Activated CD4-positive, alpha-beta T cell treated with anti-CD3 and anti-CD28 coated beads, Interleukin-2, amount 10 ng/mL, durations not matched to agents 7 days and 5 days (primary cell): Measurements from ENCODE around the gene BRSK1. TPM values are rescaled to one million over a fixed set of nuclear protein-coding genes. Genes with fewer than 3 reads are reported as not detected.

Experiments used
- CTCF ChIA-PET: fragments of 350-600 bp; sonication (Branson Sonifier 250); formaldehyde crosslinking; loops from one replicate; lab custom pipeline; 2021; ENCODE audit warnings: antibody characterized with exemption; lab: Charles Lee
- POLR2A ChIA-PET: fragments of 350-600 bp; sonication (Branson Sonifier 250); formaldehyde crosslinking; loops from one replicate; lab custom pipeline; 2021; ENCODE audit warnings: antibody characterized with exemption; lab: Charles Lee
- DNase-seq: peaks from one replicate; pipeline ENCODE4 v3.0.0-alpha.2; 2020
- H3K27ac Mint-ChIP-seq: one replicate; pipeline ENCODE4 v1.8.0; 2021; ENCODE audit warnings: mild to moderate bottlenecking, moderate library complexity, mixed read lengths
- H3K27me3 Mint-ChIP-seq: one replicate; pipeline ENCODE4 v1.8.0; 2021; ENCODE audit warnings: mixed read lengths
- H3K36me3 Mint-ChIP-seq: one replicate; pipeline ENCODE4 v1.8.0; 2021; ENCODE audit warnings: low read depth, mixed read lengths
- H3K4me1 Mint-ChIP-seq: one replicate; pipeline ENCODE4 v1.8.0; 2021; ENCODE audit warnings: mixed read lengths
- H3K4me3 Mint-ChIP-seq: one replicate; pipeline ENCODE4 v1.8.0; 2021; ENCODE audit warnings: mild to moderate bottlenecking, moderate library complexity, mixed read lengths
- H3K9me3 Mint-ChIP-seq: one replicate; pipeline ENCODE4 v1.8.0; 2021; ENCODE audit warnings: mixed read lengths
- total RNA-seq, 2 experiments: library from RNA; stranded (reverse); gene quantifications; one replicate each; pipeline ENCODE4 v1.2.3, GENCODE V29; 2021

The BRSK1 gene
- total RNA-seq, 2 experiments from 2014 or later = 6.8 TPM

- Mint-ChIP-seq H3K4me3 (no peak overlapping the region), H3K9me3 (peaks cover 7% of the 10 kb centered on the region), H3K27me3 (no peaks in the 10 kb centered on the region), H3K4me1 (peaks cover 3% of the 10 kb centered on the region), H3K27ac (no peak overlapping the region), H3K36me3 (peaks cover 22% of the 10 kb centered on the region)
- ChIA-PET CTCF (interaction anchor here (1.3 to 1.4 kb wide), 2 partner anchors 10 to 69 kb away, joined by 4 to 5 read pairs; partner anchors contain the start of gene HSPBP1), POLR2A (no interaction called here)
- no peak for DNase-seq
Measured at GRCh38 chr19:55269299-55269698, 14.5 kb upstream of the BRSK1 start.

- ChIA-PET POLR2A (no interaction called here), CTCF (interaction anchor here (1.0 to 1.4 kb wide), 2 partner anchors 9 to 10 kb away, joined by 3 to 5 read pairs; partner anchors contain the start of gene HSPBP1)
- no peak overlapping the region for H3K27ac Mint-ChIP-seq
- no peak overlapping the region for H3K4me3 Mint-ChIP-seq
- no peak for DNase-seq
- peaks cover 7% of the 10 kb centered on the region for H3K9me3 Mint-ChIP-seq
- H3K27me3 Mint-ChIP-seq = no peaks in the 10 kb centered on the region
- peaks cover 3% of the 10 kb centered on the region for H3K4me1 Mint-ChIP-seq
- H3K36me3 Mint-ChIP-seq = peaks cover 22% of the 10 kb centered on the region
Measured at GRCh38 chr19:55270172-55270942, 13.4 kb upstream of the BRSK1 start.

- ChIA-PET POLR2A (no interaction called here), CTCF (interaction anchor here (0.6 kb wide), 1 partner anchor 18 kb away, joined by 3 read pairs; no protein-coding TSS in a partner anchor)
- Mint-ChIP-seq H3K4me3 (no peak overlapping the region), H3K27ac (no peak overlapping the region), H3K9me3 (no peaks in the 10 kb centered on the region), H3K27me3 (no peaks in the 10 kb centered on the region), H3K36me3 (peaks cover 21% of the 10 kb centered on the region), H3K4me1 (peaks cover 15% of the 10 kb centered on the region)
- DNase-seq = no peak
Measured at GRCh38 chr19:55272142-55272541, 11.7 kb upstream of the BRSK1 start.

- Mint-ChIP-seq H3K27me3 (no peaks in the 10 kb centered on the region), H3K36me3 (peaks cover 22% of the 10 kb centered on the region), H3K9me3 (no peaks in the 10 kb centered on the region), H3K4me1 (peaks cover 27% of the 10 kb centered on the region), H3K4me3 (no peak overlapping the region), H3K27ac (no peak overlapping the region)
- ChIA-PET CTCF (no interaction called here), POLR2A (no interaction called here)
- no peak for DNase-seq
Measured at GRCh38 chr19:55273978-55274707, 9.7 kb upstream of the BRSK1 start.

- Mint-ChIP-seq H3K36me3 (peaks cover 16% of the 10 kb centered on the region), H3K9me3 (no peaks in the 10 kb centered on the region), H3K4me3 (peak overlapping the region; percentile 22), H3K27me3 (no peaks in the 10 kb centered on the region), H3K4me1 (peaks cover 41% of the 10 kb centered on the region), H3K27ac (peak overlapping the region; percentile 91)
- DNase-seq = no peak
- ChIA-PET CTCF (interaction anchor here (1.2 to 1.6 kb wide), 3 partner anchors 9 to 16 kb away, joined by 3 to 4 read pairs (median 4); no protein-coding TSS in a partner anchor), POLR2A (no interaction called here)
Measured at GRCh38 chr19:55275851-55276719, 7.7 kb upstream of the BRSK1 start.

GRCh38 chr19:55276720-55277430 is 6.9 kb upstream of the BRSK1 start:
- Mint-ChIP-seq H3K4me3 (peak overlapping the region; percentile 22), H3K27ac (peak overlapping the region; percentile 91), H3K9me3 (no peaks in the 10 kb centered on the region), H3K4me1 (peaks cover 45% of the 10 kb centered on the region), H3K27me3 (no peaks in the 10 kb centered on the region), H3K36me3 (peaks cover 16% of the 10 kb centered on the region)
- ChIA-PET CTCF (interaction anchor here (1.2 to 1.7 kb wide), 4 partner anchors 10 to 17 kb away, joined by 3 to 4 read pairs (median 4); partner anchors contain the start of gene PPP6R1), POLR2A (interaction anchor here (0.6 kb wide), 1 partner anchor 123 kb away, joined by 3 read pairs; no protein-coding TSS in a partner anchor)
- no peak for DNase-seq

- H3K27me3 Mint-ChIP-seq = no peaks in the 10 kb centered on the region
- H3K9me3 Mint-ChIP-seq = no peaks in the 10 kb centered on the region
- CTCF ChIA-PET = interaction anchor here (0.6 to 1.7 kb wide), 5 partner anchors 10 to 1048 kb away, joined by 3 to 4 read pairs (median 4); partner anchors contain the start of gene PPP6R1
- peaks cover 45% of the 10 kb centered on the region for H3K4me1 Mint-ChIP-seq
- peak overlapping the region; percentile 91 for H3K27ac Mint-ChIP-seq
- DNase-seq = no peak
- H3K36me3 Mint-ChIP-seq = peaks cover 11% of the 10 kb centered on the region
- no peak overlapping the region for H3K4me3 Mint-ChIP-seq
- POLR2A ChIA-PET = interaction anchor here (0.6 kb wide), 1 partner anchor 122 kb away, joined by 3 read pairs; no protein-coding TSS in a partner anchor
Measured at GRCh38 chr19:55277494-55277893, 6.3 kb upstream of the BRSK1 start.

- Mint-ChIP-seq H3K4me1 (peaks cover 49% of the 10 kb centered on the region), H3K27ac (peak overlapping the region; percentile 66), H3K9me3 (no peaks in the 10 kb centered on the region), H3K4me3 (peak overlapping the region; percentile 99), H3K36me3 (peaks cover 11% of the 10 kb centered on the region), H3K27me3 (peaks cover 8% of the 10 kb centered on the region)
- DNase-seq = no peak
- ChIA-PET POLR2A (interaction anchor here (0.6 kb wide), 1 partner anchor 49 kb away, joined by 4 read pairs; no protein-coding TSS in a partner anchor), CTCF (interaction anchor here (0.8 to 1.7 kb wide), 3 partner anchors 16 to 354 kb away, joined by 4 to 5 read pairs (median 4); partner anchors contain the start of gene PPP6R1)
Measured at GRCh38 chr19:55278391-55279135, 5.2 kb upstream of the BRSK1 start.

GRCh38 chr19:55279340-55279739 is 4.5 kb upstream of the BRSK1 start:
- DNase-seq = no peak
- Mint-ChIP-seq H3K9me3 (no peaks in the 10 kb centered on the region), H3K36me3 (peaks cover 9% of the 10 kb centered on the region), H3K4me1 (peaks cover 50% of the 10 kb centered on the region), H3K4me3 (peak overlapping the region; percentile 99), H3K27ac (peak overlapping the region; percentile 98), H3K27me3 (peaks cover 9% of the 10 kb centered on the region)
- POLR2A ChIA-PET = no interaction called here
- CTCF ChIA-PET = interaction anchor here (1.1 to 1.5 kb wide), 3 partner anchors 10 to 353 kb away, joined by 3 to 5 read pairs (median 5); no protein-coding TSS in a partner anchor

- Mint-ChIP-seq H3K36me3 (peaks cover 9% of the 10 kb centered on the region), H3K4me1 (peaks cover 50% of the 10 kb centered on the region), H3K27me3 (peaks cover 9% of the 10 kb centered on the region), H3K4me3 (peak within 1 kb of the TSS; percentile 99), H3K27ac (peak within 1 kb of the TSS; percentile 98), H3K9me3 (no peaks in the 10 kb centered on the region)
- CTCF ChIA-PET = interaction anchor here (0.7 to 1.5 kb wide), 6 partner anchors 10 to 224 kb away, joined by 3 to 5 read pairs (median 4); partner anchors contain the start of gene PPP6R1
- peak; percentile 95 for DNase-seq
- POLR2A ChIA-PET = interaction anchor here (0.6 to 0.9 kb wide), 2 partner anchors 21 to 26 kb away, joined by 3 to 4 read pairs; partner anchors contain the start of gene PPP6R1
Measured at GRCh38 chr19:55279770-55280643, 3.8 kb upstream of the BRSK1 start, which contains the start of gene HSPBP1. TSS of gene HSPBP1 (minus strand) at chr19:55280110. CDS start at chr19:55279608, 502 bp downstream.
